Measurements from ENCODE around the gene XPO6.

DNA sequence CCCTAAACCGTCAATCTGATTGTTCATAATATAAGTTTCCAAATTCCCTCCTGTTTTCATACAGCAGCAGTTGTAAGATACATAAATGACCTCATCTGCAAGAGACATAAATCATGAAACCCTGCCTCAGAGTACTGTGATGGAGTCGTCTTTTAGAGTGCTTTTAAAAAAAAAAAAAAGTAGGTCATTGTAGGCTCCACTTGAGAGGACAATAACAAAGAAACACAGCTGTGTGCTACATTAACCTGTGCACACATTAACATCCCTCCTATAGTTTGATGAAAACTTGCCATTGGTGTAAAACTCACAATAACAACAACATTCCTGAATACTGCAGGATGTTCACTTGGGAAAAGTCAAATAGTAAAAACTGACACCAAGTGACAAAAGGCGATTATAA, 56.5 kb downstream of the XPO6 start:
- TF ChIP-seq FOXA1 (IDR thresholded peaks at IDR 0.05) (no peak), FOXM1 (IDR thresholded peaks at IDR 0.05; ENCODE audit: borderline replicate concordance) (no peak), HDGF (IDR thresholded peaks at IDR 0.05; ENCODE audit: borderline replicate concordance) (no peak), LEF1 (IDR thresholded peaks at IDR 0.05; ENCODE audit: borderline replicate concordance) (no peak), L3MBTL2 (conservative IDR thresholded peaks at IDR 0.05) (no peak), ELF4 (IDR thresholded peaks at IDR 0.05) (no peak), NFRKB (IDR thresholded peaks at IDR 0.05) (no peak), FOXK2 (IDR thresholded peaks at IDR 0.05) (no peak), ARNT (IDR thresholded peaks at IDR 0.05) (no peak), TARDBP (IDR thresholded peaks at IDR 0.05) (no peak)

Measured in HEK293T (cell line).